NB4 (cell line): ENCODE data around the gene HSPG2.
"Not testable (repeated sequence)": the region's sequence is repeated elsewhere in the genome, so short reads cannot be mapped to it uniquely, and the experiment has no call there.

ENCODE experiments used
- DNase-seq: peaks from one replicate; pipeline ENCODE4 v3.0.0; 2010; ENCODE audit warnings: low read depth
- H3K4me3 ChIP-seq: one replicate; pipeline ENCODE4 v1.5.1; 2011; ENCODE audit warnings: mild to moderate bottlenecking, low read depth, low read length, moderate library complexity
- MYC ChIP-seq: IDR thresholded peaks from 2 replicates; pipeline ENCODE4 v1.6.1; 2011; ENCODE audit warnings: low read depth, low read length
- POLR2A ChIP-seq: IDR thresholded peaks from 2 replicates; pipeline ENCODE4 v1.6.1; 2011; ENCODE audit warnings: mild to moderate bottlenecking; ENCODE audit not compliant: insufficient read length; ENCODE audit errors: extremely low read depth
- TF ChIP-seq, protein P1 (sequence below): IDR thresholded peaks from one replicate; pipeline ENCODE4 v1.5.1; 2012; ENCODE audit warnings: low read depth, low read length
- TF ChIP-seq, protein P2 (sequence below): IDR thresholded peaks from 2 replicates; pipeline ENCODE4 v1.6.1; 2011; ENCODE audit warnings: low read depth, low read length

HSPG2 gene

DNA sequence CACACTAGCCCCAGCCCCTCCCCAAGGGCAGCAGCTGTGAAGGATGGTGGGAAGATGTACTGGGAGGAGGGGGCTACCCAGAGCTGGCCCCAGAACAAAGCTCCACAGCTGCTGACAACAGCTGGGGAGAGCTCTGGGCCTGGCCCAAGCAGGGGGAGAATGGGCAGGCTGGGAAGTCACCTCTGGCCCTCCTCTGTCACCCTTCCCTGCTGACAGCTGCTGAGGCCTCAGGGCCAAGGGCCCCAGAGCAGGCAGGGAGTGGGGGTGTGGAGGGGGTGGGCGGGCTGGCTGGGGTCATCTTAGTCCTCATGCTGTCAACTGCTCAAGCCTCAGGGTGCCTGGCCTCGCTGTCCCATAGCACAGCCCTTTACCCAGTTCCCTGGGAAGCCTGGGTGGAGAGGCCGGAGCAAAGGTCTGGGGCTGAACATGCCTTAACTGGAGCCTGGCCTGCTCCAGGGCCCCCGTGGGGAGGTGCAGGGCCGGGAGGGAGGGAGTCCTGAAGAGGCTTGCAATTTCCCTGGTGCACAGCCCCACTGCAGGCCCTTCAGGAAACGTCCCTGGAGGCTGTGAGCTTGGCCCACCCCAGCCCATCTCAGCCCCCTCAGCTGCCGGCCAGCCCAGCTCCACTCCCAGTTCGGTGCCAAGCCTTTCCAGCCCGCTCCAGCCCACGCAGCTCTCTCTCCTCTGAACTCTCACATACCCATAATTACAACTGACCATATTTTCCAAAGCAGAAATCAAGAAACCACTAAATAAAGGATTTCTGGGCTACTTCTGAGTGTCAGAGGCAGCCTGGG, 25.7 kb downstream of the HSPG2 start:
- TF ChIP-seq POLR2A (no peak), MYC (no peak)
- TF ChIP-seq, protein P1, sequence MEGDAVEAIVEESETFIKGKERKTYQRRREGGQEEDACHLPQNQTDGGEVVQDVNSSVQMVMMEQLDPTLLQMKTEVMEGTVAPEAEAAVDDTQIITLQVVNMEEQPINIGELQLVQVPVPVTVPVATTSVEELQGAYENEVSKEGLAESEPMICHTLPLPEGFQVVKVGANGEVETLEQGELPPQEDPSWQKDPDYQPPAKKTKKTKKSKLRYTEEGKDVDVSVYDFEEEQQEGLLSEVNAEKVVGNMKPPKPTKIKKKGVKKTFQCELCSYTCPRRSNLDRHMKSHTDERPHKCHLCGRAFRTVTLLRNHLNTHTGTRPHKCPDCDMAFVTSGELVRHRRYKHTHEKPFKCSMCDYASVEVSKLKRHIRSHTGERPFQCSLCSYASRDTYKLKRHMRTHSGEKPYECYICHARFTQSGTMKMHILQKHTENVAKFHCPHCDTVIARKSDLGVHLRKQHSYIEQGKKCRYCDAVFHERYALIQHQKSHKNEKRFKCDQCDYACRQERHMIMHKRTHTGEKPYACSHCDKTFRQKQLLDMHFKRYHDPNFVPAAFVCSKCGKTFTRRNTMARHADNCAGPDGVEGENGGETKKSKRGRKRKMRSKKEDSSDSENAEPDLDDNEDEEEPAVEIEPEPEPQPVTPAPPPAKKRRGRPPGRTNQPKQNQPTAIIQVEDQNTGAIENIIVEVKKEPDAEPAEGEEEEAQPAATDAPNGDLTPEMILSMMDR, result no peak
- no peak for DNase-seq
- no peak overlapping the region for H3K4me3 ChIP-seq

DNA sequence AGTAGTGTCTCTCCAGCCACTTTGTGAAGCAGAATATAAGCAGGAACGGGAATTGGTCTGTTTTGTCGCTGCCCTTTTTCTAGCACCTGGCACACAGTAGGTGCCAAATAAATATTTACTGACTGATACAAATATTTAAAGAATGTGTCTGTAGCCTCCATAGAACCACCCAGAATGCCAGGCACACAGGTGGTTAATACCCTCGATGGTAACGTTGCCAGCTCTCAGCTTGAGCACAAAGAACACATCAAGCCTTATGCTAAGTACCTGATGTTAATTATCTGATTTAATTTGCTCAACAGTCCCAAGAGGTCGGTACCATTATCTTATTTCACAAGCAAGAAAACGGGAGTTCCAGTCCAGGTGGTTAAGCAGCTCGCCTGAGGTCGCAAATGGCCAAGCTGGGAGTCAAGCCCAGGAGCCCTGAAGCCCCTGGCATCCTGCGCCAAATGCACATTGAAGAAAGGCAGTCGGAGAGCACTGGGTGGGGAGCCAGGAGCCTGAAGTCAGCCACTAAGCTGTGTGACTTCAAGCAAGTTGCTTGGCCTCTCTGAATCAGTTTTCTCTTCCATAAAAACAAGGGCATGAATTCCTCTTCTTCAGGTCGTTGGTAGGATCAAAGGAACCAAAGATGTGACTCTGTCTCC, 26.4 kb downstream of the HSPG2 start:
- H3K4me3 ChIP-seq, result no peak overlapping the region
- DNase-seq, result no peak
- TF ChIP-seq, protein P1, result no peak
- TF ChIP-seq, protein P2, sequence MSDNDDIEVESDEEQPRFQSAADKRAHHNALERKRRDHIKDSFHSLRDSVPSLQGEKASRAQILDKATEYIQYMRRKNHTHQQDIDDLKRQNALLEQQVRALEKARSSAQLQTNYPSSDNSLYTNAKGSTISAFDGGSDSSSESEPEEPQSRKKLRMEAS, result no peak
- TF ChIP-seq MYC (no peak), POLR2A (no peak)

DNA sequence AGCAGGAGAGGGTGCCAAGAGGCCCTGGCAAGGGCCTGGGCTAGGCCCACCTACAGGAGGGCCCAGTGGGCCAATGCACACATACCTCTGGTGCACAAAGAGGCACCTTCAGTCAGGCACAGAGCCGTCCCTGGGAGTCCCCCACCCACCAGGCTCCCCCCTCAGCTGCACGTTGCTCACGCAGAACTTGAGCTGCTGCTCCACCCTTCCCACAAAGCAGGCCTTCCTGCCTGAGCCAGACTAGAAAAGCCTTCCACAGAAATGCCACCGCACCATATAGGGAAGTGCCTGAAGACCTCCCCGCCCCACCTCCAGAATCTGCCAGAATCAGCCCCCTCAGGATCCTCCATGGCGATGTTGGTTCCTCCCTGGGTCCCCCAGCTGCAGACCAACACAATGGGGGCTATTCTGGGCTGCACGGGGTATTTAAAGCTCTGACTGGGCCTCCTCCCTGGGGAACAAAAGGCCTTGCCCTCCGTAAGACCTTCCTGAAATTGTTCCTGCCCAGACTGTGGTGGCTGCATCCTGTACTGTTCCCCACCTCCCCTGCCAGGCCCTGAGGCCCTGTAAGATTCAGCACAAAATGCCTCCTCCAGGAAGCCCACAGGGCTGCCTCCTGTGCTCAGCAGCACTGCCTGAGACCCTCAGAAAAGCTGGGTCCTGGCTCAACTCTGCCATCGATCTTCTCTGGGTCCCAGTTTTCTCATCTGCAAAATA, 27.2 kb downstream of the HSPG2 start:
- TF ChIP-seq POLR2A (no peak), MYC (no peak)
- TF ChIP-seq, protein P1, result no peak
- TF ChIP-seq, protein P2, result 0 out of 2 replicates have a peak, but pooled peaks have one; percentile 3
- DNase-seq, result peak; percentile 85

DNA sequence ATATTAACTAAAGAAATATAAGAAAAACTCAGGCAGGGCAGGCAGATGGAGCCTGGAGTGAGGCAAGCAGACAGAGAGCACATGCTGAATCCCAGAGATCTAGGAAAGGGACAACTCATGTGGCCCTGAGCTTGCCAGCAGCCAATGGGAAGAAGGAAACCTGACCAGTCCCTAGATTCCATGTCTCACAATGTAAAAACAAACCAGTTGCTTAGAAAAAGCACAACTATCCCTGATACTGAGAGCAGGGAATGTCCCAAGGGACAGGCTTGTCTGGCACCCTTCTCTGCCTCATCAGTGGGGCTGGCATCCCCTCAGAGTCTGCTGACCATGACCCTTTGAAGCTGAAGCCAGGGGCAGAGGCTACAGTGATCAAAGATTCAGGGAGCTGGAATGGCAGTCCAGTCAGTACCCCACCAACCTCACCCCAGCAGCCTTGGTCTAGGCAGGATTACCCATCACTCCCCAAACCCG, 27.8 kb downstream of the HSPG2 start:
- TF ChIP-seq POLR2A (no peak), MYC (no peak)
- TF ChIP-seq, protein P1, result no peak
- TF ChIP-seq, protein P2, result no peak
- no peak for DNase-seq
- no peak overlapping the region for H3K4me3 ChIP-seq

More for the DNA sequence above, 27.2 kb downstream of the HSPG2 start:
- H3K4me3 ChIP-seq, result no peak overlapping the region

DNA sequence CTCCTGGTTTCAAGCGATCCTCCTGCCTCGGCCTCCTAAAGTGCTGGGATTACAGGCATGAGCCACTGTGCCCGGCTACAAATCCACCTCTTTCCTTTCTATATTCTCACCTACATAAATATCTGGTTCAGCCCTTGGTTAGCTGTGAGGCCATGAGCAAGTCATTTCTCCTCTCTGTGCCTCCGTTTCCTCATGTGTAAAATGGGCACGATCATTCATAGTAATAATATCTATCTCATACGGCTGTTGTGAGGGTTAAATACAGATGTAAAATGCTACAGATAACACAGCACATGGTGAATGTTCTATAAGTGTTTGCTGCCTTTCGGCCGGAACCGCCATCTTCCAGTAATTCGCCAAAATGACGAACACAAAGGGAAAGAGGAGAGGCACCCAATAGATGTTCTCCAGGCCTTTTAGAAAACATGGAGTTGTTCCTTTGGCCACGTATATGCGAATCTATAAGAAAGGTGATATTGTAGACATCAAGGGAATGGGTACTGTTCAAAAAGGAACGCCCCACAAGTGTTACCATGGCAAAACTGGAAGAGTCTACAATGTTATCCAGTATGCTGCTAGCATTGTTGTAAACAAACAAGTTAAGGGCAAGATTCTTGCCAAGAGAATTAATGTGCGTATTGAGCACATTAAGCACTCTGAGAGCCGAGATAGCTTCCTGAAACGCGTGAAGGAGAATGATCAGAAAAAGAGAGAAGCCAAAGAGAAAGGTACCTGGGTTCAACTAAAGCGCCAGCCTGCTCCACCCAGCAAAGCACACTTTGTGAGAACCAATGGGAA, 29.2 kb downstream of the HSPG2 start:
- H3K4me3 ChIP-seq, DNase-seq: not testable (repeated sequence)

DNA sequence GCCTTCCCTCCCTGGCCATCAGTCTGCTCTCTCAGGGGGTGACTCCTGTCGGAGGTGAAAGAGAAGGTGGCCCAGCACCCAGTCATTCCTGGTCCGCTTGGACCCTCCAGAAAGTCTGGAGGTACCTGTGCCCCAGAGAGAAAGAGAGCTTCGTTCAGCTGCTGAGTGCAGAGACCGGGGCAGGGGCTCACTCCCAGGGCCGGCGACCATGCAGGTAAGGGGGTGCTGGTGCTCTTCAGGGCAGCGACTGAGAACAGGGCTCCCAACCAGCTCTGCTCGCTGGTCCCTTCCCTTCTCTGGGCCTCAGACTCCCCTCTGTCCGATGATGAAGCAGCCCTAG, 30.1 kb downstream of the HSPG2 start:
- no peak for TF ChIP-seq MYC
- H3K4me3 ChIP-seq, result no peak overlapping the region
- no peak for DNase-seq
